SK-N-SH treated with all-trans-retinoic acid at 6 μM for 48 hours (cell line): ENCODE results near the gene EMC1.
"Not testable (repeated sequence)": the region's sequence is repeated elsewhere in the genome, so short reads cannot be mapped to it uniquely, and the experiment has no call there.

Experiments used
- ATAC-seq: fragments of 200-7000 bp; cut with Tn5 transposase; 3 replicates; pipeline ENCODE4 v1.9.1; 2020; ENCODE audit warnings: mild to moderate bottlenecking, moderate library complexity
- ARNTL ChIP-seq: fragments of 450-650 bp; formaldehyde crosslinking; IDR thresholded peaks from 2 replicates; pipeline ENCODE4 v1.5.0; 2020; ENCODE audit warnings: low read depth, mild to moderate bottlenecking, moderate library complexity, borderline replicate concordance
- BACH2 ChIP-seq: fragments of 250-450 bp; sonication (Bioruptor Pico); IDR thresholded peaks from 2 replicates; pipeline ENCODE4 v1.9.0; 2021; ENCODE audit warnings: mild to moderate bottlenecking, borderline replicate concordance
- CSRNP3 ChIP-seq: fragments of 250-450 bp; sonication (Bioruptor Pico); IDR thresholded peaks from 2 replicates; pipeline ENCODE4 v1.5.1; 2021; ENCODE audit warnings: mild to moderate bottlenecking, moderate library complexity
- ESRRG ChIP-seq: fragments of 250-450 bp; sonication (Bioruptor Pico); IDR thresholded peaks from 2 replicates; pipeline ENCODE4 v1.6.1; 2021; ENCODE audit warnings: mild to moderate bottlenecking
- GLIS3 ChIP-seq: fragments of 250-450 bp; sonication (Bioruptor Pico); IDR thresholded peaks from 2 replicates; pipeline ENCODE4 v1.5.0; 2020; ENCODE audit warnings: mild to moderate bottlenecking, moderate library complexity
- ISL1 ChIP-seq: fragments of 250-450 bp; sonication (Bioruptor Pico); IDR thresholded peaks from 2 replicates; pipeline ENCODE4 v2.1.2; 2022; ENCODE audit warnings: mild to moderate bottlenecking, moderate library complexity
- OSR1 ChIP-seq: fragments of 250-450 bp; sonication (Bioruptor Pico); IDR thresholded peaks from 2 replicates; pipeline ENCODE4 v1.8.0; 2022; ENCODE audit warnings: moderate library complexity, mild to moderate bottlenecking, inconsistent platforms
- PATZ1 ChIP-seq: fragments of 250-450 bp; sonication (Bioruptor Pico); IDR thresholded peaks from 2 replicates; pipeline ENCODE4 v1.8.0; 2020; ENCODE audit warnings: mild to moderate bottlenecking, moderate library complexity, borderline replicate concordance
- POU6F1 ChIP-seq: fragments of 250-450 bp; sonication (Bioruptor Pico); IDR thresholded peaks from 2 replicates; pipeline ENCODE4 v1.8.0; 2021; ENCODE audit warnings: low read depth, mild to moderate bottlenecking, moderate library complexity, borderline replicate concordance
- PPARA ChIP-seq: fragments of 250-450 bp; sonication (Bioruptor Pico); IDR thresholded peaks from 2 replicates; pipeline ENCODE4 v1.5.0; 2020; ENCODE audit warnings: mild to moderate bottlenecking, borderline replicate concordance
- RARB ChIP-seq: fragments of 250-450 bp; sonication (Bioruptor Pico); IDR thresholded peaks from 2 replicates; pipeline ENCODE4 v1.8.0; 2021; ENCODE audit warnings: mild to moderate bottlenecking, moderate library complexity
- SNAI2 ChIP-seq: fragments of 250-450 bp; sonication (Bioruptor Pico); IDR thresholded peaks from 2 replicates; pipeline ENCODE4 v1.5.0; 2020; ENCODE audit warnings: mild to moderate bottlenecking, moderate library complexity
- TCF4 ChIP-seq: fragments of 250-450 bp; sonication (Bioruptor Pico); IDR thresholded peaks from 2 replicates; pipeline ENCODE4 v1.8.0; 2021; ENCODE audit warnings: mild to moderate bottlenecking, moderate library complexity, borderline replicate concordance
- TOX ChIP-seq: fragments of 250-450 bp; sonication (Bioruptor Pico); IDR thresholded peaks from 2 replicates; pipeline ENCODE4 v1.8.0; 2021; ENCODE audit warnings: mild to moderate bottlenecking, moderate library complexity, borderline replicate concordance
- TSHZ2 ChIP-seq: fragments of 250-450 bp; sonication (Bioruptor Pico); IDR thresholded peaks from 2 replicates; pipeline ENCODE4 v1.5.0; 2020; ENCODE audit warnings: mild to moderate bottlenecking, moderate library complexity
- ZC3H10 ChIP-seq: fragments of 250-450 bp; sonication (Bioruptor Pico); IDR thresholded peaks from 2 replicates; pipeline ENCODE4 v1.5.1; 2021; ENCODE audit warnings: mild to moderate bottlenecking, moderate library complexity
- ZFP3 ChIP-seq: fragments of 250-450 bp; sonication (Bioruptor Pico); IDR thresholded peaks from 2 replicates; pipeline ENCODE4 v1.5.0; 2020; ENCODE audit warnings: mild to moderate bottlenecking, moderate library complexity
- ZFP30 ChIP-seq: fragments of 450-650 bp; formaldehyde crosslinking; IDR thresholded peaks from 2 replicates; pipeline ENCODE4 v1.5.0; 2022; ENCODE audit warnings: mild to moderate bottlenecking, moderate library complexity
- ZNF565 ChIP-seq: fragments of 450-650 bp; formaldehyde crosslinking; conservative IDR thresholded peaks from 2 replicates; pipeline ENCODE4 v1.5.0; 2020; ENCODE audit warnings: low read depth, mild to moderate bottlenecking, moderate library complexity
- ZNF70 ChIP-seq: fragments of 450-650 bp; formaldehyde crosslinking; IDR thresholded peaks from 2 replicates; pipeline ENCODE4 v1.5.0; 2020; ENCODE audit warnings: mild to moderate bottlenecking, moderate library complexity
- ZNF8 ChIP-seq: fragments of 450-650 bp; formaldehyde crosslinking; IDR thresholded peaks from 2 replicates; pipeline ENCODE4 v1.5.0; 2020; ENCODE audit warnings: mild to moderate bottlenecking, moderate library complexity

EMC1 gene

GRCh38 chr1:19284881-19285280 is 33.6 kb upstream of the EMC1 start:
- no peak for ATAC-seq

GRCh38 chr1:19283891-19284290 is 32.6 kb upstream of the EMC1 start:
- TF ChIP-seq TCF4 (CRISPR knock-in tag) = no peak
- TF ChIP-seq OSR1 (CRISPR knock-in tag) = no peak
- no peak for ATAC-seq

More at GRCh38 chr1:19284881-19285280, 33.6 kb upstream of the EMC1 start:
- TF ChIP-seq TOX (CRISPR knock-in tag) = no peak
- no peak for TF ChIP-seq ZNF565 (CRISPR knock-in tag)

GRCh38 chr1:19274636-19275035 is 23.3 kb upstream of the EMC1 start:
- TF ChIP-seq PPARA (CRISPR knock-in tag) = no peak
- TF ChIP-seq POU6F1 = no peak
- no peak for TF ChIP-seq CSRNP3
- ATAC-seq = no peak

GRCh38 chr1:19273844-19274531 is 22.7 kb upstream of the EMC1 start:
- not testable (repeated sequence) for ATAC-seq

- TF ChIP-seq ISL1 (CRISPR knock-in tag) (no peak), ZNF70 (no peak), CSRNP3 (no peak), ZNF8 (CRISPR knock-in tag) (no peak), POU6F1 (no peak), RARB (CRISPR knock-in tag) (no peak), GLIS3 (CRISPR knock-in tag) (no peak), ZC3H10 (CRISPR knock-in tag) (no peak), TSHZ2 (CRISPR knock-in tag) (no peak), BACH2 (no peak), SNAI2 (no peak), ARNTL (CRISPR knock-in tag) (no peak), PPARA (CRISPR knock-in tag) (no peak), PATZ1 (no peak), ZFP3 (CRISPR knock-in tag) (no peak), ZFP30 (CRISPR knock-in tag) (no peak), ESRRG (CRISPR knock-in tag) (no peak)
- ATAC-seq = no peak
Measured at GRCh38 chr1:19273106-19273843, 22.0 kb upstream of the EMC1 start.
